ENCODE data around the gene MYRF. TPM values are rescaled to one million over a fixed set of nuclear protein-coding genes. Genes with fewer than 3 reads are reported as not detected.

The MYRF gene
- total RNA-seq, 4 donors from 2014 or later = 6.4 to 106 (median 12.7) TPM

- Histone ChIP-seq H3K27me3 (no peaks in the 10 kb centered on the region), H3K4me3 (no peak overlapping the region), H3K36me3 (no peaks in the 10 kb centered on the region), H3K9me3 (no peaks in the 10 kb centered on the region), H3K27ac (peak overlapping the region; percentile 67 to 80), H3K4me1 (peaks cover 0 to 4% of the 10 kb centered on the region in 2 donors)
- no peak for DNase-seq
- intact Hi-C loops (cut with DNase I; ENCODE audit: low total_unique reads) = no loop called here
- TF ChIP-seq CTCF (IDR thresholded peaks at IDR 0.05) (no peak), POLR2A (IDR thresholded peaks at IDR 0.05) (no peak)
Measured at GRCh38 chr11:61775606-61776554, 23.4 kb downstream of the MYRF start.

- DNase-seq = no peak
- H3K36me3 ChIP-seq = no peaks in the 10 kb centered on the region
- intact Hi-C loops (cut with DNase I; ENCODE audit: low total_unique reads) = no loop called here
- peak overlapping the region in 1 of 2 donors; percentile 52 for H3K27ac ChIP-seq
- H3K4me3 ChIP-seq = no peak overlapping the region
- TF ChIP-seq CTCF (IDR thresholded peaks at IDR 0.05) = peak; percentile 47 to 52 (median 48)
- no peak for TF ChIP-seq POLR2A (IDR thresholded peaks at IDR 0.05)
- H3K27me3 ChIP-seq = no peaks in the 10 kb centered on the region
- no peaks in the 10 kb centered on the region for H3K9me3 ChIP-seq
- peaks cover 0 to 4% of the 10 kb centered on the region in 2 donors for H3K4me1 ChIP-seq
Measured at GRCh38 chr11:61776561-61777075, 24.2 kb downstream of the MYRF start.

GRCh38 chr11:61777234-61778090, 25.0 kb downstream of the MYRF start:
- Histone ChIP-seq H3K27ac (no peak overlapping the region), H3K4me1 (peaks cover 0 to 1% of the 10 kb centered on the region in 2 donors), H3K4me3 (no peak overlapping the region), H3K36me3 (no peaks in the 10 kb centered on the region), H3K27me3 (no peaks in the 10 kb centered on the region), H3K9me3 (no peaks in the 10 kb centered on the region)
- intact Hi-C loops (cut with DNase I; ENCODE audit: low total_unique reads) = no loop called here
- TF ChIP-seq POLR2A (IDR thresholded peaks at IDR 0.05) (no peak), CTCF (IDR thresholded peaks at IDR 0.05) (no peak)
- peak in 1 of 2 donors; percentile 49 for DNase-seq

GRCh38 chr11:61778357-61778886, 26.0 kb downstream of the MYRF start:
- H3K4me3 ChIP-seq = no peak overlapping the region
- intact Hi-C loops (cut with DNase I; ENCODE audit: low total_unique reads) = no loop called here
- H3K27ac ChIP-seq = no peak overlapping the region
- TF ChIP-seq CTCF (IDR thresholded peaks at IDR 0.05) (no peak), POLR2A (IDR thresholded peaks at IDR 0.05) (no peak)
- H3K36me3 ChIP-seq = no peaks in the 10 kb centered on the region
- H3K4me1 ChIP-seq = no peaks in the 10 kb centered on the region
- no peak for DNase-seq
- H3K27me3 ChIP-seq = no peaks in the 10 kb centered on the region
- H3K9me3 ChIP-seq = no peaks in the 10 kb centered on the region
